IMR-90 (cell line): Measurements from ENCODE around the gene KCNJ16. TPM values are rescaled to one million over a fixed set of nuclear protein-coding genes. Genes with fewer than 3 reads are reported as not detected.

Source experiments
- ATAC-seq: fragments of 200-7000 bp; cut with Tn5 transposase; 2 replicates; pipeline ENCODE4 v1.9.1; 2020; ENCODE audit warnings: low read depth, mild to moderate bottlenecking, moderate library complexity
- BruUV-seq: library from RNA; stranded (reverse); fragments of 400-500 nt; replicated peaks from 2 replicates; lab custom pipeline; 2021; lab: Mats Ljungman, UMichigan
- CTCF ChIA-PET: fragments of 300-600 bp; formaldehyde crosslinking; extraction: SDS; loops from one replicate; lab custom pipeline; 2021; ENCODE audit warnings: antibody characterized with exemption; lab: Yijun Ruan, JAX
- POLR2A ChIA-PET: fragments of 300-600 bp; sonication (Branson Sonifier 250); formaldehyde crosslinking; loops from one replicate; lab custom pipeline; 2022; ENCODE audit warnings: antibody characterized with exemption; ENCODE audit not compliant: unreplicated experiment; lab: Charles Lee
- DNase-seq: peaks from one replicate; pipeline ENCODE4 v3.0.0; 2013
- H2AFZ ChIP-seq: replicated peaks from 2 replicates; pipeline ENCODE3; 2013; ENCODE audit warnings: low read length, mild to moderate bottlenecking; ENCODE audit not compliant: poor library complexity
- H2AK5ac ChIP-seq: 2 replicates; pipeline ENCODE4 v1.6.1; 2013; ENCODE audit warnings: low read depth, low read length, inconsistent platforms
- H2AK9ac ChIP-seq: replicated peaks from 2 replicates; pipeline ENCODE3; 2013; ENCODE audit warnings: mild to moderate bottlenecking, low read depth, low read length, moderate library complexity; ENCODE audit not compliant: poor library complexity
- H2BK120ac ChIP-seq: 2 replicates; pipeline ENCODE4 v1.6.1; 2013; ENCODE audit warnings: low read depth, low read length, inconsistent platforms
- H2BK15ac ChIP-seq: 3 replicates; pipeline ENCODE4 v1.6.1; 2013; ENCODE audit warnings: low read depth, low read length, inconsistent platforms
- H2BK20ac ChIP-seq: 2 replicates; pipeline ENCODE4 v1.6.1; 2013; ENCODE audit warnings: low read depth, mild to moderate bottlenecking, inconsistent platforms, low read length, moderate library complexity
- H2BK5ac ChIP-seq: 2 replicates; pipeline ENCODE4 v1.6.1; 2013; ENCODE audit warnings: mild to moderate bottlenecking, low read depth, low read length, inconsistent platforms; ENCODE audit not compliant: poor library complexity, severe bottlenecking
- H3K14ac ChIP-seq: replicated peaks from 2 replicates; pipeline ENCODE4 v1.6.1; 2013; ENCODE audit warnings: low read depth, low read length, inconsistent platforms
- H3K18ac ChIP-seq: 2 replicates; pipeline ENCODE4 v1.6.1; 2013; ENCODE audit warnings: low read depth, low read length, control low read depth
- H3K23ac ChIP-seq: 2 replicates; pipeline ENCODE4 v1.6.1; 2013; ENCODE audit warnings: low read depth, low read length, inconsistent platforms
- H3K27ac ChIP-seq: 2 replicates; pipeline ENCODE4 v1.5.1; 2013; ENCODE audit warnings: mild to moderate bottlenecking, control low read depth, low read length; ENCODE audit not compliant: insufficient read depth
- H3K27me3 ChIP-seq: 2 replicates; pipeline ENCODE4 v1.6.1; 2013; ENCODE audit warnings: low read length; ENCODE audit not compliant: control insufficient read depth, insufficient read depth
- H3K36me3 ChIP-seq: 2 replicates; pipeline ENCODE4 v1.6.1; 2013; ENCODE audit warnings: low read length, mixed read lengths; ENCODE audit not compliant: control insufficient read depth, insufficient read depth
- H3K4ac ChIP-seq: 2 replicates; pipeline ENCODE4 v1.6.1; 2013; ENCODE audit warnings: low read depth, low read length, inconsistent platforms
- H3K4me1 ChIP-seq: 2 replicates; pipeline ENCODE4 v1.6.1; 2013; ENCODE audit warnings: low read length, mixed read lengths; ENCODE audit not compliant: control insufficient read depth, insufficient read depth
- H3K4me2 ChIP-seq: 2 replicates; pipeline ENCODE4 v1.6.1; 2013; ENCODE audit warnings: low read depth, mild to moderate bottlenecking, control low read depth, low read length, moderate library complexity
- H3K4me3 ChIP-seq: 2 replicates; pipeline ENCODE4 v1.5.1; 2013; ENCODE audit warnings: low read depth, mild to moderate bottlenecking, control low read depth, low read length, moderate library complexity; ENCODE audit not compliant: insufficient read depth
- H3K56ac ChIP-seq: 2 replicates; pipeline ENCODE4 v1.6.1; 2013; ENCODE audit warnings: low read length, inconsistent platforms; ENCODE audit not compliant: insufficient read depth; ENCODE audit errors: extremely low read depth
- H3K79me1 ChIP-seq, 2 experiments: 2 replicates each; pipeline ENCODE4 v1.6.1; 2013; ENCODE audit warnings: low read length in 2 of 2, inconsistent platforms in 1 of 2, low read depth in 1 of 2
- H3K9ac ChIP-seq: 2 replicates; pipeline ENCODE4 v1.6.1; 2013; ENCODE audit warnings: low read depth, low read length, control low read depth
- H3K9me1 ChIP-seq: 2 replicates; pipeline ENCODE4 v1.6.1; 2013; ENCODE audit warnings: low read length, inconsistent platforms; ENCODE audit not compliant: insufficient read depth
- H3K9me3 ChIP-seq: 2 replicates; pipeline ENCODE4 v1.6.1; 2013; ENCODE audit warnings: low read length; ENCODE audit not compliant: control insufficient read depth, insufficient read depth
- H4K20me1 ChIP-seq: 2 replicates; pipeline ENCODE4 v1.6.1; 2013; ENCODE audit warnings: low read length, inconsistent platforms; ENCODE audit not compliant: insufficient read depth
- H4K5ac ChIP-seq: 2 replicates; pipeline ENCODE4 v1.6.1; 2013; ENCODE audit warnings: mild to moderate bottlenecking, low read depth, low read length, control low read depth
- H4K8ac ChIP-seq, 2 experiments: 2 replicates each; pipeline ENCODE4 v1.6.1; 2013; ENCODE audit warnings: low read depth in 2 of 2, low read length in 2 of 2, control low read depth in 1 of 2, inconsistent platforms in 1 of 2
- H4K91ac ChIP-seq: 2 replicates; pipeline ENCODE4 v1.6.1; 2013; ENCODE audit warnings: low read depth, low read length, inconsistent platforms; ENCODE audit not compliant: insufficient read depth
- BHLHE40 ChIP-seq: fragments of 150-350 bp; IDR thresholded peaks from 2 replicates; pipeline ENCODE4 v1.6.1; 2016; ENCODE audit warnings: mild to moderate bottlenecking, low read depth, low read length
- CEBPB ChIP-seq: IDR thresholded peaks from 2 replicates; pipeline ENCODE4 v1.6.1; 2012; ENCODE audit warnings: low read depth, low read length, improper control_type of control experiment
- CHD1 ChIP-seq: IDR thresholded peaks from 2 replicates; pipeline ENCODE4 v1.6.1; 2012; ENCODE audit warnings: low read depth, low read length, improper control_type of control experiment
- CTCF ChIP-seq: conservative IDR thresholded peaks from 2 replicates; pipeline ENCODE4 v1.5.1; 2012; ENCODE audit warnings: mild to moderate bottlenecking, low read depth, low read length, improper control_type of control experiment
- FOS ChIP-seq: fragments of 150-350 bp; IDR thresholded peaks from 2 replicates; pipeline ENCODE4 v1.6.1; 2016; ENCODE audit warnings: low read depth, low read length
- MAFK ChIP-seq: IDR thresholded peaks from 2 replicates; pipeline ENCODE4 v1.6.1; 2012; ENCODE audit warnings: low read depth, low read length, improper control_type of control experiment
- MAZ ChIP-seq: IDR thresholded peaks from 2 replicates; pipeline ENCODE4 v1.6.1; 2012; ENCODE audit warnings: low read depth, mild to moderate bottlenecking, low read length, improper control_type of control experiment, moderate library complexity, borderline replicate concordance
- MXI1 ChIP-seq: IDR thresholded peaks from 2 replicates; pipeline ENCODE4 v1.6.1; 2012; ENCODE audit warnings: low read depth, mild to moderate bottlenecking, low read length, moderate library complexity, borderline replicate concordance
- NFE2L2 ChIP-seq: fragments of 150-350 bp; IDR thresholded peaks from 2 replicates; pipeline ENCODE4 v1.6.1; 2016; ENCODE audit warnings: low read depth, mild to moderate bottlenecking, low read length
- RAD21 ChIP-seq: IDR thresholded peaks from 2 replicates; pipeline ENCODE4 v1.6.1; 2012; ENCODE audit warnings: low read length, improper control_type of control experiment
- RCOR1 ChIP-seq: IDR thresholded peaks from 2 replicates; pipeline ENCODE4 v1.6.1; 2012; ENCODE audit warnings: mild to moderate bottlenecking, low read length, improper control_type of control experiment; ENCODE audit not compliant: insufficient replicate concordance
- RFX5 ChIP-seq: IDR thresholded peaks from 2 replicates; pipeline ENCODE4 v1.8.0; 2012; ENCODE audit warnings: low read depth, mild to moderate bottlenecking, low read length, moderate library complexity
- USF2 ChIP-seq: fragments of 150-350 bp; IDR thresholded peaks from 2 replicates; pipeline ENCODE4 v1.6.1; 2017; ENCODE audit warnings: mild to moderate bottlenecking, antibody characterized with exemption, low read length, low read depth
- WGBS, 2 experiments: methylation state at CpG; one replicate each; pipeline versions ENCODE4 v1.1.5 to v1.1.7; 2013; ENCODE audit warnings: missing lambda C conversion rate in 2 of 2; ENCODE audit not compliant: insufficient read length in 1 of 2; ENCODE audit errors: extremely low coverage in 2 of 2; 5-methylcytosine and 5-hydroxymethylcytosine counted together
- dilution Hi-C: fragments of 300-500 bp; cut with HindIII; formaldehyde crosslinking; loops from one replicate; pipeline ENCODE4 v1.14.3; 2018; ENCODE audit warnings: low sequenced_read_pairs; ENCODE audit not compliant: unreplicated experiment
- in situ Hi-C: fragments of 300-500 bp; cut with MboI; formaldehyde crosslinking; loops from 3 replicates; pipeline ENCODE4 v1.14.3; 2019; ENCODE audit warnings: low sequenced_read_pairs, inconsistent platforms, mixed read lengths
- intact Hi-C: fragments of 100-400 bp; cut with micrococcal nuclease; formaldehyde crosslinking; loops from 2 replicates; pipeline ENCODE4 v1.10.0; 2022
- polyA plus RNA-seq, 3 experiments: library from polyadenylated mRNA; depleted of rRNA; stranded (reverse); fragments of >200 nt; gene quantifications; 2 replicates each; pipeline ENCODE4 v1.2.3, GENCODE V29; 2012; ENCODE audit warnings: low replicate concordance in 1 of 3
- total RNA-seq: library from RNA; depleted of rRNA; stranded (reverse); fragments of >200 nt; gene quantifications from 2 replicates; pipeline ENCODE4 v1.2.3, GENCODE V29; 2012

Gene KCNJ16
- total and polyA plus RNA-seq, 2 of the 4 experiments (the other 2 are of a cell fraction), result not detected

GRCh38 chr17:70053241-70054234 lies 21.5 kb upstream of the KCNJ16 start:
- H3K18ac ChIP-seq, result peak overlapping the region; percentile 57
- peak overlapping the region; percentile 48; the same call in 1 of the 2 replicates for H3K27ac ChIP-seq
- no peak overlapping the region for H3K23ac ChIP-seq
- H2BK5ac ChIP-seq, result no peak overlapping the region
- peaks cover 5% of the 10 kb centered on the region; the same call in 1 of the 2 replicates for H3K4me1 ChIP-seq
- H2BK15ac ChIP-seq, result no peak overlapping the region; the same call in 2 of the 3 replicates
- dilution Hi-C loops, result no loop called here
- peak overlapping the region; percentile 18 to 52 for H4K8ac ChIP-seq
- intact Hi-C loops, result no loop called here
- H3K14ac ChIP-seq, result peak overlapping the region; percentile 68; the same call in 1 of the 2 replicates
- no peaks in the 10 kb centered on the region; the same call in 1 of the 2 replicates for H3K9me1 ChIP-seq
- H3K9me3 ChIP-seq, result no peaks in the 10 kb centered on the region
- peak overlapping the region; percentile 97 for H3K4me2 ChIP-seq
- ATAC-seq, result peak; percentile 57
- H2BK120ac ChIP-seq, result peak overlapping the region; percentile 66; the same call in 1 of the 2 replicates
- CTCF ChIA-PET, result interaction anchor here (0.7 to 1.5 kb wide), 4 partner anchors 10 to 448 kb away, joined by 3 to 6 read pairs (median 3); no protein-coding TSS in a partner anchor
- no peak overlapping the region for H2AK9ac ChIP-seq
- in situ Hi-C loops, result no loop called here
- H3K56ac ChIP-seq, result no peak overlapping the region
- H3K79me1 ChIP-seq, result no peaks in the 10 kb centered on the region
- H3K27me3 ChIP-seq, result no peaks in the 10 kb centered on the region
- H2AFZ ChIP-seq, result peak overlapping the region; percentile 1
- H3K9ac ChIP-seq, result peak overlapping the region; percentile 67
- no peak overlapping the region; the same call in 1 of the 2 replicates for H4K91ac ChIP-seq
- H2AK5ac ChIP-seq, result no peak overlapping the region
- DNase-seq, result peak; percentile 36
- H4K5ac ChIP-seq, result peak overlapping the region; percentile 90
- POLR2A ChIA-PET, result interaction anchor here (0.6 kb wide), 1 partner anchor 107 kb away, joined by 3 read pairs; no protein-coding TSS in a partner anchor
- no TSS peak for BruUV-seq
- WGBS, 2 experiments, result 44% methylated on average over 4 of the region's 13 CpGs; no CpG with 5 or more reads in 1 of the 2 experiments
- no peaks in the 10 kb centered on the region for H4K20me1 ChIP-seq
- H3K4me3 ChIP-seq, result peak overlapping the region; percentile 30; the same call in 1 of the 2 replicates
- no peaks in the 10 kb centered on the region for H3K36me3 ChIP-seq
- 0 out of 2 replicates have a peak overlapping the region, but pooled peaks have one; percentile 34 for H2BK20ac ChIP-seq
- peak overlapping the region; percentile 15; the same call in 1 of the 2 replicates for H3K4ac ChIP-seq
- TF ChIP-seq CHD1 (no peak), CEBPB (no peak), MAFK (no peak), RCOR1 (no peak), NFE2L2 (no peak), BHLHE40 (no peak), CTCF (no peak), USF2 (no peak), MAZ (no peak), MXI1 (no peak), FOS (no peak), RFX5 (no peak), RAD21 (no peak)
